Uterus (tissue), 4 donors: ENCODE results near the gene MGAT4A. TPM values are rescaled to one million over a fixed set of nuclear protein-coding genes. Genes with fewer than 3 reads are reported as not detected.

ENCODE experiments used
- DNase-seq, 2 donors: peaks; one replicate each; pipeline ENCODE4 v3.0.0-alpha.2; 2019 to 2020
- H3K27ac ChIP-seq, 2 donors: fragments of 200-600 bp; sonication (generic); 1 replicate in 1 of 2; 2 replicates in 1 of 2; pipeline ENCODE4 v1.5.1; 2016 to 2018
- H3K27me3 ChIP-seq, 2 donors: fragments of 200-600 bp; sonication (generic); one replicate each; pipeline ENCODE4 v1.5.1; 2018 to 2019; ENCODE audit warnings: control low read depth in 1 of 2
- H3K36me3 ChIP-seq, 2 donors: fragments of 200-600 bp; sonication (generic); one replicate each; pipeline ENCODE4 v1.5.1; 2019; ENCODE audit warnings: control low read depth in 1 of 2
- H3K4me1 ChIP-seq, 2 donors: fragments of 200-600 bp; sonication (generic); one replicate each; pipeline ENCODE4 v1.5.1; 2018 to 2019; ENCODE audit warnings: control low read depth in 1 of 2
- H3K4me3 ChIP-seq, 2 donors: fragments of 200-600 bp; sonication (generic); 1 replicate in 1 of 2; 2 replicates in 1 of 2; pipeline ENCODE4 v1.5.1; 2018 to 2019; ENCODE audit warnings: mild to moderate bottlenecking in 1 of 2
- H3K9me3 ChIP-seq, 2 donors: fragments of 200-600 bp; sonication (generic); one replicate each; pipeline ENCODE4 v1.5.1; 2019; ENCODE audit warnings: control low read depth in 1 of 2
- CTCF ChIP-seq, 4 experiments: fragments of 200-600 bp in 2 of 4; fragments of 450-650 bp in 2 of 4; sonication (generic) in 2 of 4; IDR thresholded peaks; one replicate each; pipeline ENCODE4 v1.5.1; 2016 to 2019; ENCODE audit warnings: antibody characterized with exemption in 4 of 4, mild to moderate bottlenecking in 2 of 4, moderate library complexity in 1 of 4
- POLR2A ChIP-seq, 2 donors: fragments of 450-650 bp; IDR thresholded peaks; one replicate each; pipeline ENCODE4 v1.6.1; 2016; ENCODE audit warnings: antibody characterized with exemption in 2 of 2, mild to moderate bottlenecking in 1 of 2, moderate library complexity in 1 of 2
- intact Hi-C: fragments of 100-400 bp; cut with DNase I; formaldehyde crosslinking; loops from one replicate; pipeline ENCODE4 v1.15.1; 2023; ENCODE audit warnings: low total_unique reads
- total RNA-seq, 4 donors: library from RNA; depleted of rRNA in 3 of 4; stranded (reverse); fragments of >200 nt in 3 of 4; gene quantifications; one replicate each; pipeline versions ENCODE4 v1.1.0 to v1.2.4, GENCODE V29; 2014 to 2023
- donor health status: DM: yes; HTN: yes; CAD: no.

Gene MGAT4A
- total RNA-seq, 4 donors from 2014 or later, result 25.9 to 107 (median 52.9) TPM

- Histone ChIP-seq H3K4me1 (no peaks in the 10 kb centered on the region), H3K36me3 (no peaks in the 10 kb centered on the region), H3K27ac (no peak overlapping the region), H3K4me3 (no peak overlapping the region), H3K27me3 (no peaks in the 10 kb centered on the region), H3K9me3 (no peaks in the 10 kb centered on the region)
- no peak for TF ChIP-seq POLR2A (IDR thresholded peaks at IDR 0.05)
- TF ChIP-seq CTCF (IDR thresholded peaks at IDR 0.05), result no peak
- intact Hi-C loops, result no loop called here
- DNase-seq, result no peak
Measured at GRCh38 chr2:98764499-98764898, 33.6 kb upstream of the MGAT4A start.

DNA sequence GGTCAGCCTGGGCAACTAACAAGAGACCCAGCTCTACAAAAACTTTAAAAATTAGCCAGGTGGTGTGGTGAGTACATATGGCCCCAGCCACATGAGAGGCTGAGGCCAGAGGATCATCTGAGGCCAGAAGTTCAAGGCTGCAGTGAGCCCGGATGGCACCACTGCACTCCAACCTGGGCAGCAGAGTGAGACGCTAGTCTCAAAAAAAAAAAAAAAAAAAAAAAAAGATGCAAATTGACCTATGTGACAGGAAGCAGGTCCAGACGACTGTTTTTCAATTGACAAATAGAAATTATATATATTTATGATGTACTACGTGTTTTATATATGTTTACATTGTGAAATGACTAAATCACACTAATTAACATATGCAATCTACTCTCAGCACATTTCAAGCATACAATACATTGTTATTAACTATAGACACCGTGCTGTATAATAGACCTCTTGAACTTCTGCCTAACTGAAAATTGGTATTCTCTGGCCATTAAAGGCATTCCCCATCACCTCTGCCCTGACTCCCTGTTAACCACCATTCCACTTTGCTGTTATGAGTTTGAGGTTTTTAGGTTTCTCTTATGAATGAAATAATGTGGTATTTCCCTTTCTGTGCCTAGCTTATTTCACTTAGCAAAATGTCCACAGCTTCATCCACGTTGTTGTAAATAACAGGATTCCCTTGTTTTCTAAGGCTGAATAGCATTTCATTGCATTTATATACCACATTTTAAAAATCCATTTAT lies 32.4 kb upstream of the MGAT4A start:
- no peaks in the 10 kb centered on the region for H3K27me3 ChIP-seq
- no peaks in the 10 kb centered on the region for H3K4me1 ChIP-seq
- DNase-seq, result no peak
- H3K9me3 ChIP-seq, result no peaks in the 10 kb centered on the region
- TF ChIP-seq CTCF (IDR thresholded peaks at IDR 0.05) (no peak), POLR2A (IDR thresholded peaks at IDR 0.05) (no peak)
- no peaks in the 10 kb centered on the region for H3K36me3 ChIP-seq
- intact Hi-C loops, result no loop called here
- no peak overlapping the region for H3K27ac ChIP-seq
- H3K4me3 ChIP-seq, result no peak overlapping the region

- Histone ChIP-seq H3K36me3 (no peaks in the 10 kb centered on the region), H3K27ac (no peak overlapping the region), H3K27me3 (no peaks in the 10 kb centered on the region), H3K9me3 (no peaks in the 10 kb centered on the region), H3K4me3 (no peak overlapping the region), H3K4me1 (peaks cover 0 to 6% of the 10 kb centered on the region in 2 donors)
- intact Hi-C loops, result no loop called here
- TF ChIP-seq CTCF (IDR thresholded peaks at IDR 0.05) (no peak), POLR2A (IDR thresholded peaks at IDR 0.05) (no peak)
- DNase-seq, result no peak
Measured at GRCh38 chr2:98761909-98762308, 31.0 kb upstream of the MGAT4A start.

DNA sequence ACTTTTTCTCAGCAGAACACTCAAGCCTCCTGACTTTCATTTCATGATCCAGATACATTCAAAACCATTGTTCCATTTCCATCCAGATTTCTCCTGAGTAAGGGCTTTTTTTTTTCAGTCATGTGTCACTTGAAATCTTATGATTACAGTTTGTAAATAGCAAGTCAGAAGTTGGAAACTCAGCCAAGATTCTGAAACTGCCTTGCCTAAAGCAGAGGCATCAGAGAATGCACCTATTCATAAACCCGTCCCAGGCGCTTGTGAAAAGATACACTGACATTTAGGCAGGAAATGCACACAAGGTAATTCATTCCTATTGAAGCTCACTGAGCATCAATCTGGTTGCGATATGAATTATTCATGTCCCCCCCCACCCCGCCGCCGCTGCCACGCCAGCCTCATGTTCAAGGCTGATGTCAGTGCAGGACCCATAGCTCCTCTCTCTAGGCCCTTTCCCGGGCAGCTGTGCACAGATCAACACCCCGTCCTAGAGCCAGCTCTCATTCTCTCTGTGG lies 30.4 kb upstream of the MGAT4A start:
- H3K27ac ChIP-seq, result no peak overlapping the region
- intact Hi-C loops, result no loop called here

More for the DNA sequence above, 30.4 kb upstream of the MGAT4A start:
- H3K36me3 ChIP-seq, result no peaks in the 10 kb centered on the region
- no peak overlapping the region for H3K4me3 ChIP-seq
- no peak for DNase-seq
- H3K27me3 ChIP-seq, result no peaks in the 10 kb centered on the region
- no peak for TF ChIP-seq CTCF (IDR thresholded peaks at IDR 0.05)
- no peak for TF ChIP-seq POLR2A (IDR thresholded peaks at IDR 0.05)
- no peaks in the 10 kb centered on the region for H3K9me3 ChIP-seq
- H3K4me1 ChIP-seq, result peaks cover 0 to 6% of the 10 kb centered on the region in 2 donors
